ENCODE results near the gene LMNTD2.

LMNTD2 gene

GRCh38 chr11:551131-551530, 9.4 kb downstream of the LMNTD2 start:
- DNase-seq, result no peak

- no peak for DNase-seq
Measured at GRCh38 chr11:550746-551085, 9.8 kb downstream of the LMNTD2 start.

GRCh38 chr11:550021-550745, 10.4 kb downstream of the LMNTD2 start:
- DNase-seq, result no peak

- no peak for DNase-seq
Measured at GRCh38 chr11:548700-549603, 11.6 kb downstream of the LMNTD2 start.

GRCh38 chr11:545171-545570, 15.4 kb downstream of the LMNTD2 start:
- no peak for DNase-seq

- DNase-seq, result no peak
Measured at GRCh38 chr11:544817-545166, 15.7 kb downstream of the LMNTD2 start.

GRCh38 chr11:541433-541885, 19.1 kb downstream of the LMNTD2 start:
- DNase-seq, result peak; percentile 14

GRCh38 chr11:540583-541432, 19.7 kb downstream of the LMNTD2 start:
- peak; percentile 18 for DNase-seq

- DNase-seq, result peak; percentile 22
Measured at GRCh38 chr11:539971-540481, 20.5 kb downstream of the LMNTD2 start.

- peak; percentile 20 for DNase-seq
Measured at GRCh38 chr11:538431-539051, 22.0 kb downstream of the LMNTD2 start.

GRCh38 chr11:537622-538430, 22.7 kb downstream of the LMNTD2 start:
- peak; percentile 20 for DNase-seq

- peak; percentile 76 for DNase-seq
Measured at GRCh38 chr11:536841-537621, 23.5 kb downstream of the LMNTD2 start, which contains the start of gene LRRC56. Gene LRRC56 (plus strand): TSS chr11:537527. CDS start chr11:540685, 3,158 bp downstream.

GRCh38 chr11:535519-536454, 24.8 kb downstream of the LMNTD2 start, which contains the start of gene HRAS:
Gene HRAS (minus strand): TSS chr11:535576.
- peak; percentile 95 for DNase-seq

GRCh38 chr11:535210-535518, 25.4 kb downstream of the LMNTD2 start:
- no peak for DNase-seq

GRCh38 chr11:534396-535209, 25.9 kb downstream of the LMNTD2 start:
- no peak for DNase-seq

- no peak for DNase-seq
Measured at GRCh38 chr11:533586-534395, 26.7 kb downstream of the LMNTD2 start.

- DNase-seq, result no peak
Measured at GRCh38 chr11:532986-533585, 27.5 kb downstream of the LMNTD2 start.

Data from right hindlimb (tissue), 1 donor.